Endodermal cell (in vitro differentiated cells): ENCODE data around the gene PHKB. TPM values are rescaled to one million over a fixed set of nuclear protein-coding genes. Genes with fewer than 3 reads are reported as not detected.

Experiments
- DNase-seq: peaks from one replicate; pipeline ENCODE4 v3.0.0-alpha.2; 2017
- H3K27ac ChIP-seq: 2 replicates; pipeline ENCODE4 v1.5.1; 2013; ENCODE audit warnings: mild to moderate bottlenecking, low read depth, low read length, moderate library complexity
- H3K27me3 ChIP-seq: 2 replicates; pipeline ENCODE4 v1.6.1; 2013; ENCODE audit warnings: mild to moderate bottlenecking, low read length, moderate library complexity; ENCODE audit not compliant: insufficient read depth, control insufficient read depth, poor library complexity, severe bottlenecking
- H3K36me3 ChIP-seq: 2 replicates; pipeline ENCODE4 v1.7.0; 2013; ENCODE audit warnings: mild to moderate bottlenecking, low read length, moderate library complexity; ENCODE audit not compliant: control insufficient read depth, insufficient read depth
- H3K4me1 ChIP-seq: one replicate; pipeline ENCODE4 v1.7.0; 2013; ENCODE audit warnings: low read length; ENCODE audit not compliant: control insufficient read depth, insufficient read depth
- H3K4me3 ChIP-seq: 2 replicates; pipeline ENCODE4 v1.5.1; 2013; ENCODE audit warnings: mild to moderate bottlenecking, low read length, moderate library complexity
- H3K9ac ChIP-seq: 2 replicates; pipeline ENCODE4 v1.6.1; 2013; ENCODE audit warnings: mild to moderate bottlenecking, low read length, moderate library complexity; ENCODE audit not compliant: poor library complexity, severe bottlenecking; ENCODE audit errors: extremely low read depth
- H3K9me3 ChIP-seq: 2 replicates; pipeline ENCODE4 v1.6.1; 2013; ENCODE audit warnings: mild to moderate bottlenecking, low read length, moderate library complexity; ENCODE audit not compliant: control insufficient read depth
- H3K27ac Mint-ChIP-seq: 2 replicates; pipeline ENCODE4 v1.8.0; 2020; ENCODE audit warnings: mixed read lengths
- H3K27me3 Mint-ChIP-seq: 2 replicates; pipeline ENCODE4 v1.8.0; 2021; ENCODE audit warnings: mild to moderate bottlenecking, mixed read lengths; ENCODE audit not compliant: insufficient read depth
- H3K36me3 Mint-ChIP-seq: 2 replicates; pipeline ENCODE4 v1.8.0; 2020; ENCODE audit warnings: low read depth, mixed read lengths
- H3K4me1 Mint-ChIP-seq: 2 replicates; pipeline ENCODE4 v1.8.0; 2020; ENCODE audit warnings: mixed read lengths
- H3K4me3 Mint-ChIP-seq: 2 replicates; pipeline ENCODE4 v1.8.0; 2020; ENCODE audit warnings: mild to moderate bottlenecking, moderate library complexity, mixed read lengths
- H3K9me3 Mint-ChIP-seq: 2 replicates; pipeline ENCODE4 v1.8.0; 2020; ENCODE audit warnings: mild to moderate bottlenecking, mixed read lengths
- CTCF ChIP-seq: fragments of 200-600 bp; sonication (generic); conservative IDR thresholded peaks from 2 replicates; pipeline ENCODE4 v1.5.0; 2021; ENCODE audit warnings: antibody characterized with exemption, mild to moderate bottlenecking
- WGBS, 2 experiments: methylation state at CpG; one replicate each; pipeline versions ENCODE4 v1.1.5 to v1.1.7; 2013; ENCODE audit warnings: missing lambda C conversion rate in 2 of 2, mixed read lengths in 1 of 2; ENCODE audit not compliant: insufficient coverage in 1 of 2, insufficient read length in 1 of 2; 5-methylcytosine and 5-hydroxymethylcytosine counted together
- total RNA-seq, 2 donors: library from RNA; stranded (reverse); fragmentation: NEBNext Ultra II Directional in 1 of 2; extraction: Animal tissue kit (Norgen Biotek cat#: 25700) in 1 of 2; gene quantifications; 2 replicates in 1 of 2; 3 replicates in 1 of 2; pipeline ENCODE4 v1.2.1, GENCODE V29; 2021

The PHKB gene
- total RNA-seq, 2 donors from 2014 or later = 51.0 to 71.8 TPM

GRCh38 chr16:47567321-47567720 is 106.2 kb downstream of the PHKB start:
- H3K9ac ChIP-seq = no peak overlapping the region
- Mint-ChIP-seq H3K27me3 (no peaks in the 10 kb centered on the region), H3K9me3 (no peaks in the 10 kb centered on the region), H3K4me1 (peaks cover 7% of the 10 kb centered on the region), H3K27ac (no peak overlapping the region), H3K36me3 (peaks cover 25% of the 10 kb centered on the region), H3K4me3 (no peak overlapping the region)
- H3K4me1 ChIP-seq = no peaks in the 10 kb centered on the region
- no peaks in the 10 kb centered on the region for H3K27me3 ChIP-seq
- no peak overlapping the region for H3K4me3 ChIP-seq
- no peaks in the 10 kb centered on the region for H3K9me3 ChIP-seq
- no peaks in the 10 kb centered on the region for H3K36me3 ChIP-seq
- TF ChIP-seq CTCF = no peak
- WGBS, 2 experiments = 82 to 100% methylated on average over 1 to 2 of the region's 2 CpGs
- no peak for DNase-seq
- no peak overlapping the region for H3K27ac ChIP-seq

- Histone ChIP-seq H3K4me3 (no peak overlapping the region), H3K4me1 (no peaks in the 10 kb centered on the region), H3K9ac (no peak overlapping the region), H3K27ac (no peak overlapping the region), H3K36me3 (no peaks in the 10 kb centered on the region), H3K27me3 (no peaks in the 10 kb centered on the region), H3K9me3 (no peaks in the 10 kb centered on the region)
- Mint-ChIP-seq H3K9me3 (no peaks in the 10 kb centered on the region), H3K4me1 (peaks cover 7% of the 10 kb centered on the region), H3K27me3 (no peaks in the 10 kb centered on the region), H3K27ac (no peak overlapping the region), H3K4me3 (no peak overlapping the region), H3K36me3 (peaks cover 24% of the 10 kb centered on the region)
- no peak for DNase-seq
- WGBS, 2 experiments = 80% methylated on average over 1 of the region's 1 CpG; no CpG with 5 or more reads in 1 of the 2 experiments
- no peak for TF ChIP-seq CTCF
Measured at GRCh38 chr16:47568351-47568750, 107.2 kb downstream of the PHKB start.

DNA sequence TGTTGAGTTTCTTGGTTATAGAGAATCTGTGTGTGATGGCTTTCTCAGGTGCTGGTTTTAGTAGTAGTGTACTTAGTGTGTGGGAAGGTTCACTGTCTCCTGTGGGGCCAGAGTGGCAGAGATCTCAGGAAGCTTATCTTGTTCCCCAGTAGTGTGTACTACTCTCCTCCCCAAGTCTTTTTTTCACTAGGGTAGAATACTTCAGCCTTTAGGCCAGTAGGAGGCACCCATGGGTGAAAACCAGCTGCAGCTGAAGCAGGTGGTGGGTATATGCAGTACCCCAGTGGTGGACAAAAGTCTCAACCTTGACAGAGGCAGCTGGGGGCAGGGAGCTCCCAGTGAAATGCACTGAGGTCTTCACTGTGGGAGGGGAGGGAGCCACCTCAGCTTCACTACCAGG is 109.9 kb downstream of the PHKB start:
- Histone ChIP-seq H3K9ac (no peak overlapping the region), H3K27me3 (no peaks in the 10 kb centered on the region), H3K9me3 (peaks cover 12% of the 10 kb centered on the region), H3K36me3 (no peaks in the 10 kb centered on the region), H3K4me3 (no peak overlapping the region), H3K27ac (no peak overlapping the region), H3K4me1 (no peaks in the 10 kb centered on the region)
- no peak overlapping the region for H3K4me3 Mint-ChIP-seq
- H3K4me1 Mint-ChIP-seq = peaks cover 7% of the 10 kb centered on the region
- H3K27me3 Mint-ChIP-seq = no peaks in the 10 kb centered on the region
- H3K36me3 Mint-ChIP-seq = peaks cover 29% of the 10 kb centered on the region
- DNase-seq = peak; percentile 49
- H3K27ac Mint-ChIP-seq = no peak overlapping the region
- H3K9me3 Mint-ChIP-seq = peaks cover 5% of the 10 kb centered on the region
- peak; percentile 47 for TF ChIP-seq CTCF
